H9 (cell line): Measurements from ENCODE around the gene TCTN3. TPM values are rescaled to one million over a fixed set of nuclear protein-coding genes. Genes with fewer than 3 reads are reported as not detected.

Experiments
- DNase-seq: peaks from one replicate; pipeline ENCODE4 v3.0.0-alpha.2; 2017
- H2AFZ ChIP-seq: one replicate; pipeline ENCODE4 v1.6.1; 2013; ENCODE audit warnings: mild to moderate bottlenecking, low read length, control low read depth, moderate library complexity
- H2AK5ac ChIP-seq: 2 replicates; pipeline ENCODE4 v1.6.1; 2013; ENCODE audit warnings: low read length, control low read depth, mixed read lengths; ENCODE audit not compliant: insufficient read length
- H2BK120ac ChIP-seq: one replicate; pipeline ENCODE4 v1.6.1; 2013; ENCODE audit warnings: low read depth, mild to moderate bottlenecking, low read length, control low read depth, inconsistent platforms; ENCODE audit not compliant: poor library complexity, severe bottlenecking
- H2BK12ac ChIP-seq: 2 replicates; pipeline ENCODE4 v1.6.1; 2013; ENCODE audit warnings: low read length, control low read depth, mixed read lengths, low read depth; ENCODE audit not compliant: insufficient read length
- H2BK15ac ChIP-seq: 2 replicates; pipeline ENCODE4 v1.6.1; 2013; ENCODE audit warnings: low read depth, low read length, control low read depth
- H2BK20ac ChIP-seq: one replicate; pipeline ENCODE4 v1.6.1; 2013; ENCODE audit warnings: low read depth, mild to moderate bottlenecking, low read length, control low read depth, inconsistent platforms; ENCODE audit not compliant: poor library complexity, severe bottlenecking
- H2BK5ac ChIP-seq: 2 replicates; pipeline ENCODE4 v1.6.1; 2013; ENCODE audit warnings: low read length, control low read depth, mixed read lengths; ENCODE audit not compliant: insufficient read length
- H3K14ac ChIP-seq: 2 replicates; pipeline ENCODE4 v1.6.1; 2013; ENCODE audit warnings: low read length, control low read depth; ENCODE audit not compliant: insufficient read depth
- H3K18ac ChIP-seq: 2 replicates; pipeline ENCODE4 v1.6.1; 2013; ENCODE audit warnings: low read depth, mild to moderate bottlenecking, mixed read lengths, low read length, control low read depth; ENCODE audit not compliant: insufficient read length
- H3K23ac ChIP-seq: 2 replicates; pipeline ENCODE4 v1.6.1; 2013; ENCODE audit warnings: low read length, control low read depth, mixed read lengths, low read depth; ENCODE audit not compliant: insufficient read length
- H3K23me2 ChIP-seq: 2 replicates; pipeline ENCODE4 v1.6.1; 2013; ENCODE audit warnings: low read depth, mild to moderate bottlenecking, mixed read lengths, low read length, control low read depth; ENCODE audit not compliant: insufficient read length, poor library complexity, severe bottlenecking
- H3K27ac ChIP-seq: 2 replicates; pipeline ENCODE4 v1.5.1; 2013; ENCODE audit warnings: low read length, control low read depth, mixed read lengths, low read depth; ENCODE audit not compliant: insufficient read length
- H3K27me3 ChIP-seq: 2 replicates; pipeline ENCODE4 v1.6.1; 2013; ENCODE audit warnings: low read length, control low read depth, inconsistent platforms; ENCODE audit not compliant: insufficient read depth
- H3K4ac ChIP-seq: 2 replicates; pipeline ENCODE4 v1.6.1; 2013; ENCODE audit warnings: low read depth, mild to moderate bottlenecking, control low read depth, inconsistent platforms, low read length, moderate library complexity
- H3K4me1 ChIP-seq: 2 replicates; pipeline ENCODE4 v1.6.1; 2013; ENCODE audit warnings: low read length, control low read depth, inconsistent platforms; ENCODE audit not compliant: insufficient read depth
- H3K4me2 ChIP-seq: 2 replicates; pipeline ENCODE4 v1.6.1; 2013; ENCODE audit warnings: low read length, control low read depth, mixed read lengths; ENCODE audit not compliant: insufficient read length, insufficient read depth
- H3K56ac ChIP-seq: 2 replicates; pipeline ENCODE4 v1.6.1; 2013; ENCODE audit warnings: low read depth, mild to moderate bottlenecking, mixed read lengths, low read length, control low read depth; ENCODE audit not compliant: insufficient read length
- H3K79me1 ChIP-seq: 2 replicates; pipeline ENCODE4 v1.6.1; 2013; ENCODE audit warnings: low read depth, mild to moderate bottlenecking, moderate library complexity, low read length, control low read depth, inconsistent platforms; ENCODE audit not compliant: insufficient read depth, poor library complexity, severe bottlenecking
- H3K79me2 ChIP-seq: 2 replicates; pipeline ENCODE4 v1.6.1; 2013; ENCODE audit warnings: low read length, control low read depth, inconsistent platforms; ENCODE audit not compliant: insufficient read depth
- H3K9ac ChIP-seq: 2 replicates; pipeline ENCODE4 v1.6.1; 2013; ENCODE audit warnings: low read length, control low read depth, mixed read lengths; ENCODE audit not compliant: insufficient read length; ENCODE audit errors: extremely low read depth
- H3K9me3 ChIP-seq: one replicate; pipeline ENCODE4 v1.6.1; 2013; ENCODE audit warnings: low read depth, low read length, inconsistent platforms; ENCODE audit not compliant: control insufficient read depth
- H3T11ph ChIP-seq: one replicate; pipeline ENCODE4 v1.6.1; 2013; ENCODE audit warnings: mild to moderate bottlenecking, low read length, control low read depth, inconsistent platforms
- H4K20me1 ChIP-seq: one replicate; pipeline ENCODE4 v1.6.1; 2013; ENCODE audit not compliant: control insufficient read depth, insufficient read length, insufficient read depth
- H4K5ac ChIP-seq: 2 replicates; pipeline ENCODE4 v1.6.1; 2013; ENCODE audit warnings: low read depth, mild to moderate bottlenecking, mixed read lengths, low read length, control low read depth; ENCODE audit not compliant: insufficient read length
- H4K8ac ChIP-seq: replicated peaks from 2 replicates; pipeline ENCODE4 v1.6.1; 2013; ENCODE audit warnings: low read length, control low read depth, mixed read lengths, low read depth; ENCODE audit not compliant: insufficient read length
- H4K91ac ChIP-seq: 2 replicates; pipeline ENCODE4 v1.6.1; 2013; ENCODE audit warnings: low read depth, mild to moderate bottlenecking, moderate library complexity, mixed read lengths, low read length, control low read depth; ENCODE audit not compliant: insufficient read length
- H3K27ac Mint-ChIP-seq, 3 experiments: 2 replicates in 2 of 3; 3 replicates in 1 of 3; pipeline ENCODE4 v1.8.0; 2020 to 2021; ENCODE audit warnings: mixed read lengths in 3 of 3, mild to moderate bottlenecking in 1 of 3, moderate library complexity in 1 of 3
- H3K27me3 Mint-ChIP-seq: 2 replicates; pipeline ENCODE4 v1.8.0; 2021; ENCODE audit warnings: low read depth, mild to moderate bottlenecking, moderate library complexity, mixed read lengths
- H3K36me3 Mint-ChIP-seq, 3 experiments: 2 replicates in 2 of 3; 3 replicates in 1 of 3; pipeline ENCODE4 v1.8.0; 2020 to 2021; ENCODE audit warnings: low read depth in 3 of 3, mixed read lengths in 3 of 3; ENCODE audit not compliant: insufficient read depth in 1 of 3
- H3K4me1 Mint-ChIP-seq, 2 experiments: 2 replicates each; pipeline ENCODE4 v1.8.0; 2020; ENCODE audit warnings: mixed read lengths in 2 of 2
- H3K4me3 Mint-ChIP-seq, 2 experiments: 2 replicates in 1 of 2; 3 replicates in 1 of 2; pipeline ENCODE4 v1.8.0; 2020 to 2021; ENCODE audit warnings: mild to moderate bottlenecking in 2 of 2, mixed read lengths in 2 of 2, moderate library complexity in 1 of 2
- H3K9me3 Mint-ChIP-seq, 2 experiments: 2 replicates in 1 of 2; 3 replicates in 1 of 2; pipeline ENCODE4 v1.8.0; 2020; ENCODE audit warnings: mild to moderate bottlenecking in 2 of 2, mixed read lengths in 2 of 2, moderate library complexity in 1 of 2
- CTCF ChIP-seq: fragments of 200-600 bp; sonication (generic); conservative IDR thresholded peaks from 3 replicates; pipeline ENCODE4 v1.8.0; 2021; ENCODE audit warnings: antibody characterized with exemption, mild to moderate bottlenecking
- whole genome bisulfite sequencing: extraction: QIAGEN DNeasy Blood & Tissue Kit; methylation state at CpG from one replicate; pipeline ENCODE4 v1.1.7; 2013; ENCODE audit warnings: missing lambda C conversion rate, low lambda C conversion rate, mixed read lengths; ENCODE audit not compliant: insufficient read length; ENCODE audit errors: extremely low coverage; 5-methylcytosine and 5-hydroxymethylcytosine counted together
- total RNA-seq: library from RNA; stranded (reverse); gene quantifications from 2 replicates; pipeline ENCODE4 v1.2.1, GENCODE V29; 2021

Gene TCTN3
- total RNA-seq, 1 experiment from 2014 or later: 37.3 TPM

GRCh38 chr10:95730233-95730632 lies 36.5 kb upstream of the TCTN3 start:
- no peaks in the 10 kb centered on the region for H3K4me1 Mint-ChIP-seq
- Histone ChIP-seq H2BK15ac (no peak overlapping the region), H3K79me2 (no peaks in the 10 kb centered on the region), H3K4me2 (no peak overlapping the region), H2AFZ (no peak overlapping the region), H2AK5ac (no peak overlapping the region), H2BK12ac (no peak overlapping the region), H4K91ac (no peak overlapping the region), H4K8ac (no peak overlapping the region), H4K20me1 (no peaks in the 10 kb centered on the region), H3K27me3 (no peaks in the 10 kb centered on the region), H3T11ph (no peak overlapping the region), H3K56ac (no peak overlapping the region), H2BK5ac (no peak overlapping the region), H2BK20ac (no peak overlapping the region), H4K5ac (no peak overlapping the region), H3K27ac (no peak overlapping the region), H3K18ac (no peak overlapping the region), H3K23ac (no peak overlapping the region), H2BK120ac (no peak overlapping the region), H3K79me1 (no peaks in the 10 kb centered on the region), H3K4ac (no peak overlapping the region), H3K9ac (no peak overlapping the region), H3K9me3 (peaks cover 6% of the 10 kb centered on the region), H3K14ac (no peak overlapping the region), H3K4me1 (no peaks in the 10 kb centered on the region), H3K23me2 (no peaks in the 10 kb centered on the region)
- H3K36me3 Mint-ChIP-seq: peaks cover 7 to 25% (median 20%) of the 10 kb centered on the region in 3 experiments
- no CpG with 5 or more reads among the region's 1 CpG for WGBS
- H3K27me3 Mint-ChIP-seq: no peaks in the 10 kb centered on the region; the same call in 1 of the 2 replicates
- no peak for TF ChIP-seq CTCF
- H3K27ac Mint-ChIP-seq: no peak overlapping the region; a peak in 1 of 7 replicates
- peaks cover 24 to 36% of the 10 kb centered on the region in 2 experiments for H3K9me3 Mint-ChIP-seq
- no peak overlapping the region for H3K4me3 Mint-ChIP-seq
- no peak for DNase-seq
